GF-D8 (cell line): ENCODE results near the gene SPIRE1.
"Not testable (repeated sequence)": the region's sequence is repeated elsewhere in the genome, so short reads cannot be mapped to it uniquely, and the experiment has no call there.

ENCODE experiments used
- DNase-seq: peaks from one replicate; lab custom pipeline; 2025; lab: John Stamatoyannopoulos, UW

SPIRE1 gene

GRCh38 chr18:12552879-12553242 is 105.0 kb downstream of the SPIRE1 start:
- DNase-seq = no peak

DNA sequence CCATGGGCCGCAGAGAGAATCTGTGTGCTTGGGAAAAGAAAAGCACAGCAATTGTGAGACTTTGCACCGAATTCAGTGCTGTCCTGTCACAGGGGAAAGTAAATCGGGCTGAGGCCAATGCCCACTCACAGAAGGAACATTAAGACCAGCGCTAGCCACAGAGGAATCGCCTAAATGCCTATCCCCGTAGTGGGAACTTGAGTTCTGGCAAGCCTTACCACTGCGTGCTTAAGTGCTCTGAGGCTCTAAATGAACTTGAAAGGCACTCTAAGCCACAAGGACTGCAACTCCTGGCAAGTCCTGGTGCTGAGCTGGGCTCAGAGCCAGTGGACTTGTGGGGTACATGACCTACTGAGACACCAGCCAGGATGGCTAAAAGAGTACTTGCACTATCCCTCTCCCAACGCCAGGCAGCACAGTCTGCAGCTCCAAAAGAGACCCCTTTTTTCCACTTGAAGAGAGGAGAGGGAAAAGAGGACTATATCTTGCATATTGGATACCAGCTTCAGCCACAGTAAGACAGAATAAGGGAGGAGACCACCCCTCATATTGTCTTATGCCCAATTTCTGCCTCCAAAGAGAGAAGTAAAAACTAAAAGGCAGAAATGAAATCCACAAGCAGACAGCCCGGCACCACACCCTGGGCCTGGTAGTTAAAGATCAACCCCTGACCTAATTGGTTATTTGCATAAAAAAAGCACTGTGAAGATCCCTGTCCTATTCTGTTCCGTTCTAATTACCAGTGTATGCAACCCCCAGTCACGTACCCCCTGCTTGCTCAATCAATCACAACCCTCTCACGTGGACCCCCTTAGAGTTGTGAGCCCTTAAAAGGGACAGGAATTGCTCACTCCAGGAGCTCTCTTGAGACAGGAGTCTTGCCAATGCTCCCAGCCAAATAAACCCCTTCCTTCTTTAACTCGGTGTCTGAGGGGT is 105.7 kb downstream of the SPIRE1 start:
- DNase-seq = not testable (repeated sequence)

- DNase-seq = not testable (repeated sequence)
Observed at GRCh38 chr18:12551466-12551865, 106.4 kb downstream of the SPIRE1 start.

GRCh38 chr18:12543697-12544096 is 114.2 kb downstream of the SPIRE1 start:
- DNase-seq = no peak

GRCh38 chr18:12540751-12541150 is 117.2 kb downstream of the SPIRE1 start:
- no peak for DNase-seq

DNA sequence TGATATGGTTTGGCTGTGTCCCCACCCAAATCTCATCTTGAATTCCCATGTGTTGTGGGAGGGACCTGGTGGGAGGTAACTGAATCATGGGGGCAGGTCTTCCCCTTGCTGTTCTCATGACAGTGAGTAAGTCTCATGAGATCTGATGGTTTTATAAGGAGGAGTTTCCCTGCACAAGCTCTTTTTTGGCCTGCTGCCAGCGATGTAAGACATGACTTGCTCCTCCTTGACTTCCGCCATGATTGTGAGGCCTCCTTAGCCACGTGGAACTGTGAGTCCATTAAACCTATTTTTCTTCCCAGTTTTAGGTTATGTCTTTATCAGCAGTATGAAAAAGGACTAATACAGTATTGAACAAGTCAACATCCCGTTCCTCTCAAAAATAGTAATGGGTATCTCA is 118.7 kb downstream of the SPIRE1 start:
- DNase-seq = not testable (repeated sequence)

GRCh38 chr18:12534820-12535219 is 123.1 kb downstream of the SPIRE1 start:
- no peak for DNase-seq

GRCh38 chr18:12532661-12533060 is 125.2 kb downstream of the SPIRE1 start:
- DNase-seq = no peak

GRCh38 chr18:12531749-12532148 is 126.2 kb downstream of the SPIRE1 start:
- DNase-seq = no peak

DNA sequence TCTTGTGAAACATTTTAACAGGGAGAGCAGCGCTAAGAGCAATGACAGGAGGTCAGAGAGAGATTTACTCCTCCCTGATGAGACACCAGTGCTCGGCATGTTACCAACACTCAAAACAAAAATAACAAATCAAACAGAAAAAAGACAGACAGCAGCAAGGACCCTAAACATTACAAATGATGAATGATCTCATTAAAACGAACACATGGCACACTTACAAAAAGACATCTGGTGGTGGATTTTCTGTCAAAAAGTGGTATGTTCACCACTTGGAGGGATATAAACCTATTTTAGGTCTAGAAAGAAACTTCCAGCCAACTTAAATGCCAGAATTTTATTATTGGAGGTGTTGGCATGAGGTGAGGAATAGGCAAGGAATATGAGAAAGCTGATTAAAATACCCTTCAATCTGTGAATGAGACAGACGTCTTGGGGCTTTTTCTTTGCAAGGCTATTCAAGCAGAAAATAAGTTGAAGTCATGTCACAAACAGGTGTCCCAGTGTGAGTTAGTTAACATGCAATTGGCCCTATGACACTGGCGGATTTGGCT is 137.4 kb downstream of the SPIRE1 start:
- DNase-seq = no peak

DNA sequence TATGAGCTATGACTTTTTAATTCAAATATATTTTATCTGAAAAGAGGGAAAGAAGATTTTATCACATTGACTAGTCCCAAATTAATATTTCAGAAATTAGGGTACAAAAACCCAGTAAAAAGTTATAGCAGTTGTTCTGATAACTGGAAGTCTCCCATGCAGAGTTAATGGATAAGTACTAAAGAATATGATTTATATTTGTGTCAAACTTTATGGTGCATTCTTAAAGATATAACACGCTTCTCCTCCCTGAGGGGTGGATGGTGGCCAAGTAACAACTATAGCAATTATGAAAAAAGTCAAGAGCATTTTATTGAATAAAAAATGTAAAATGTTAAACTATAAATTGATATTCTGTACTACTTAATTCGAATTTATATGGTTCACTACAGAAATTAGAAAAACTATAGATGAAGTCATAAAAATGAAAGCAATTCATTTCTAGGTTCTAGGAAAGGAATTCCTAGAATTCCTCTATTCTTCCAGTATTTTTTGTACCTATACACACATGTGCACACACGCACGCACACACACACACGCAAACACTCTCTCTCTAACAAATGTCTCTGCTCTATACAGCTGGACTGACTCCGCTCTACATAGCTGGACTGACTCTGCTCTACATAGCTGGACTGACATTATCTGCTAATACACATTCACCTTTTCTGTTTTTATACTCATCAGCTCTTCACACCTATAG is 138.9 kb downstream of the SPIRE1 start:
- DNase-seq = no peak

DNA sequence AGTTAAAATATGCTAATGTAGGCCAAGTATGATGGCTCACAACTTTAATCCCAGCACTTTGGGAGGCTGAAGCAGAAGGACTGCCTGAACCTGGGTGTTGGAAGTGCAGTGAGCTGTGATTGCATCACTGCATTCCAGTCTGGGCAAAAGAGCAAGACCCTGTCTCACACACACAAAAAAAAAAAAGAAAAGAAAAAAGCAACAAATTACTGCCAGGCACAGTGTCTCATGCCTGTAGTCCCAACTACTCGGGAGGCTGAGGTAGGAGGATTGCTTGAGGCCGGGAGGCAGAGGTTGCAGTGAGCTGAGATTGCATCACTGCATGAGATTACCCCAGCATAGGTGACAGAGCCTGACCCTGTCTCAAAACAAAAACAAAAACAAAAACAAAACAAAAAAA is 139.6 kb downstream of the SPIRE1 start:
- no peak for DNase-seq

GRCh38 chr18:12517142-12517825 is 140.6 kb downstream of the SPIRE1 start:
- DNase-seq = no peak

DNA sequence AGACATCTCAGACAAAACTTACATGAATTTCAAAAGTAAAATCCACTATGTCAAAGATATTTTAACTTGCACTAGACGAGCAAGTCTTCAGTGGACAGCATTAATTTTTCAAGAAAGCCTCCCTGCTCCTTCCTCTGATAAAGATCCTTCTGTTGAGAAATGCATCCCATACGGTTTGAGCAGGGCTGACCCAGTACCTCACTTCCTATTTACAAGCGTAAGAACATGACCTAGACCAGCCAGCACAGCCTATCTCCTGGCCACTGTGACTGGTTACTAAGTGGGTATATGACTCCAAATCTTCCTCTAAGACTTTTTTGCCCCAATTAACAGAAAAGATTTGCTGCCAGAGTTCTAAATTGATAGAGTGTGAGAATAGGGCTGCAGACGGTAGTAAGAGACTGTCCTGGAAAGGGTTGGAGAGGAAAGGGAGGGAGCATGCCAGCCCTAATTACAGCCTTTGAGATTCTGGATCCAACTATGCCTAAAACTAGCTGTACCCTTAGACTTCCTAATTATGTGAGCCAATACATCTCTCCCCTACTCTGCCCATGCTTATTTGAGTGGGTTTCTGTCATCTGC is 141.8 kb downstream of the SPIRE1 start:
- DNase-seq = peak; percentile 71

DNA sequence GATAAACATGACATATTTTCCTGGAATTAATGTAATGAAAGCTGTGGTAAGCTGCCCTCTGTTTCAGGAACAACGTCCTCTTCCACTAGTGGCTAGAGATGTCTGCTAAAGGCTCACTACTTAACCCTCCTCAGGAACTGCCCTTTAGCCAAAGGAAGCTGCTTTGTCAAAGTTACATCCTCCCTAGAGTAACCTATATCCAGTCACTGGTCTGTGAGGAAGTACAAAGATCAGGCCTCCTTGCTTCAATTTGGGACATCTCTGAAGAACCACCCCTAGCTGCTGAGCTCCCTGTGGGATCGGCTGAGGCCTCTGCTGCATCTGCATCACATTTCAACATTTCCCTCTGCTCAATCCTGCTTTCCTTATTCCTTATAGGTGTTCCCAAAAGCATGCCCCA is 142.4 kb downstream of the SPIRE1 start:
- peak; percentile 77 for DNase-seq

GRCh38 chr18:12507007-12507406 is 150.9 kb downstream of the SPIRE1 start:
- DNase-seq = no peak

GRCh38 chr18:12500986-12501385 is 156.9 kb downstream of the SPIRE1 start:
- DNase-seq = no peak

DNA sequence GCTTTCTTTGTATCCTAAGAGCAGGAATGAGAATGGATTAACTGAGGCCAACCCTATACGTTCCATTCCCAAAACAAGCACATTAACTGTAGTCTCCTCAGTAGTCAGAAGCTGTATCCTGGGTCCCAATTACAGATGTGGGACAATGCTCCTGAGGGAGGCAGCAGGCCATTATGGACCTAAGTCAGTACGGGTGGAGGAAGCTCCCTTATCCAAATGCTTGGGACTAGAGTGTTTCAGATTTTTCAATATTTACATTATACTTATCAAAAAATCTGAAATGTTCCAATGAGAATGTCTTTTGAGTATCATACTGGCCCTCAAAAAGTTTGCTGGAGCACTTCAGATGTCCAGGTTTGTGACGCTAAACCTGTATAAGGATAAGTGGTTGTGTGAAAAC is 160.1 kb downstream of the SPIRE1 start:
- no peak for DNase-seq

GRCh38 chr18:12497296-12497695 is 160.6 kb downstream of the SPIRE1 start:
- DNase-seq = no peak

- DNase-seq = no peak
Observed at GRCh38 chr18:12492907-12493306, 165.0 kb downstream of the SPIRE1 start.

DNA sequence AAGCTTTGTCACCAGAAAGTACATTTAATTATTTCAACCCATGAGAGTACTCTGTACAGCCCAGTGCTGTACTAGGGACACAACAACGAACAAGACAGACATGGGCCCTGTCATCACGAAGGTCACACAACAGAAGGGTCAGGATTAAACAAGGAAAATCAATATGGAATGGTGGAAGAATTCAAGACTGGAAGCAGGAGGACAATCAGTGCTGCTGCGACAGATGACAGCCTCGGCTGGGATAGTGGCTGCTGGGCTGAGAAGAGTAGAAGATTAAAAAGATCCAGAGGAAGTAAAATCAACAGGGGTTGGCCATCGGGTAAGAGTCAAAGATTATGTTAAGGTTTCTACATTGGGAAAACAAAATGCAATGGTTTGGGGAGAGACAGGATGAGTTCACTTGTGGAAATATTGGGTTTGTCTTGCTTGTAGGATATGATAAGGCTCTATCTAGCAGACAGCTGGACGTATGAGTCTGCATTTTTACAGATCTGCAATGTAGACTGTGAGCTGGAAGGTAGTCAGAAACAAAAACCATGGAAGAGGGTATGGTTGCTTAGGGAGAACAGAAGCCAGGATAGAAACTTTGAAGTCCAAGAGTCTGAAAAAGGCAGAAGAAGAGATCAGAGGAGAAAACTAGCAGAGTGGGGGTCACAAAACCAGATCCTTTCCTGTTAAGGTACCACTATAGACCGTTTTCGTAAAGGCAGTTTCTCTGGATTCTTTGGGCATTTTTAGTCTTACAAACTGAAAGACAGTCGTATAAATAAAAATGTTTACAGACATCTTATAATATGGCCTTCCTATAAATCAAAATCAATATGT is 166.1 kb downstream of the SPIRE1 start:
- no peak for DNase-seq
